Heart right ventricle (tissue), 16 donors: ENCODE measurements around the gene LRRN4. TPM values are rescaled to one million over a fixed set of nuclear protein-coding genes. Genes with fewer than 3 reads are reported as not detected.
"Not testable (repeated sequence)": the region's sequence is repeated elsewhere in the genome, so short reads cannot be mapped to it uniquely, and the experiment has no call there.

ENCODE experiments used
- ATAC-seq, 8 donors: fragments of 200-7000 bp; cut with Tn5 transposase; one replicate each; pipeline ENCODE4 v1.9.1; 2020; ENCODE audit warnings: mild to moderate bottlenecking in 8 of 8, moderate library complexity in 8 of 8, moderate number of reproducible peaks in 1 of 8
- DNase-seq, 2 donors: peaks; one replicate each; pipeline ENCODE4 v3.0.0-alpha.2; 2020
- H3K27ac ChIP-seq, 10 donors: fragments of 200-600 bp; sonication (generic) in 2 of 10; one replicate each; pipeline versions ENCODE4 v1.5.0 to v1.8.0; 2020 to 2022; ENCODE audit warnings: mild to moderate bottlenecking in 3 of 10
- H3K27me3 ChIP-seq, 7 donors: fragments of 200-600 bp; one replicate each; pipeline ENCODE4 v1.8.0; 2021 to 2022; ENCODE audit warnings: mild to moderate bottlenecking in 2 of 7
- H3K36me3 ChIP-seq, 9 donors: fragments of 200-600 bp; sonication (generic) in 1 of 9; one replicate each; pipeline versions ENCODE4 v1.5.0 to v1.8.0; 2020 to 2022; ENCODE audit warnings: mild to moderate bottlenecking in 2 of 9
- H3K4me1 ChIP-seq, 9 donors: fragments of 200-600 bp; sonication (generic) in 1 of 9; one replicate each; pipeline versions ENCODE4 v1.5.0 to v1.8.0; 2020 to 2022; ENCODE audit warnings: mild to moderate bottlenecking in 4 of 9
- H3K4me3 ChIP-seq, 10 donors: fragments of 200-600 bp; sonication (generic) in 2 of 10; one replicate each; pipeline versions ENCODE4 v1.5.0 to v1.8.0; 2020 to 2022; ENCODE audit warnings: mild to moderate bottlenecking in 7 of 10, moderate library complexity in 2 of 10
- H3K9me3 ChIP-seq, 11 donors: fragments of 200-600 bp in 10 of 11; sonication (generic) in 2 of 11; one replicate each; pipeline versions ENCODE4 v1.5.0 to v1.8.0; 2013 to 2022; ENCODE audit warnings: mild to moderate bottlenecking in 2 of 11, control low read depth in 1 of 11, moderate library complexity in 1 of 11
- WGBS, 2 donors: extraction: QIAGEN DNeasy Blood & Tissue Kit; methylation state at CpG; one replicate each; pipeline ENCODE4 v1.1.7; 2013; ENCODE audit warnings: inconsistent platforms in 1 of 2; 5-methylcytosine and 5-hydroxymethylcytosine counted together
- intact Hi-C, 10 donors: fragments of 100-400 bp; cut with DNase I; formaldehyde crosslinking; loops; one replicate each; pipeline versions ENCODE4 v1.11.1 to v1.14.2; 2022
- polyA plus RNA-seq, 2 donors: library from polyadenylated mRNA; stranded (reverse); fragments of 200-250 nt; gene quantifications; one replicate each; pipeline ENCODE4 v1.2.3, GENCODE V29; 2013
- total RNA-seq, 10 donors: library from RNA; stranded (reverse); fragmentation: NEBNext Ultra II Directional in 3 of 10; extraction: Animal tissue kit (Norgen Biotek cat#: 25700) in 3 of 10; gene quantifications; one replicate each; pipeline versions ENCODE4 v1.2.1 to v1.2.4, GENCODE V29; 2021 to 2023
- TF ChIP-seq, protein P1 (sequence below), 9 donors: fragments of 200-600 bp; sonication (generic) in 2 of 9; IDR thresholded peaks; one replicate each; pipeline versions ENCODE4 v1.5.0 to v1.8.0; 2021 to 2022; ENCODE audit warnings: antibody characterized with exemption in 9 of 9, mild to moderate bottlenecking in 5 of 9, moderate library complexity in 1 of 9
- donor health status: Arrhythmogenic right ventricular cardiomyopathy.
- donor health status: ischemic (EF 13 %, LVEDD 7.1; RV severe dilation, severe dysfunction).
- donor health status: healthy with polysubstance abuse.
- donor health status: DM: no; HTN: yes; CAD: no.
- donor health status: DM: no; HTN: no; CAD: no.
- donor health status: ischemic (EF 25% LVEDD 6.9; RV normal size, moderate dysfunction).
- donor health status: ischemic (EF 25% LVEDD 5.7; RV mildly dilated, moderate dysfunction).
- donor health status: healthy.
- donor health status: DM: yes; HTN: yes; CAD: no.
- donor health status: Ischemic cardiomyopathy.
- donor health status: ischemic (EF 35%, LVEDD 5.7; RV mildly dilated, moderate dysfunction).
- donor health status: nonischemic (EF 11% LVEDD 7.7; RV severe dilation, severe dysfunction).
- donor health status: DM: yes; HTN: yes; CAD: no.
- donor health status: PGD.
- donor health status: ischemic (EF 29% LVEDD 5.4; RV normal size, mild dysfunction).
- donor health status: nonischemic (EF 23%, LVEDD 6.1; RV moderate dilation, normal function).

The LRRN4 gene
- total and polyA plus RNA-seq, 12 donors: 0.11 to 1.1 (median 0.21) TPM; not detected in 4

DNA sequence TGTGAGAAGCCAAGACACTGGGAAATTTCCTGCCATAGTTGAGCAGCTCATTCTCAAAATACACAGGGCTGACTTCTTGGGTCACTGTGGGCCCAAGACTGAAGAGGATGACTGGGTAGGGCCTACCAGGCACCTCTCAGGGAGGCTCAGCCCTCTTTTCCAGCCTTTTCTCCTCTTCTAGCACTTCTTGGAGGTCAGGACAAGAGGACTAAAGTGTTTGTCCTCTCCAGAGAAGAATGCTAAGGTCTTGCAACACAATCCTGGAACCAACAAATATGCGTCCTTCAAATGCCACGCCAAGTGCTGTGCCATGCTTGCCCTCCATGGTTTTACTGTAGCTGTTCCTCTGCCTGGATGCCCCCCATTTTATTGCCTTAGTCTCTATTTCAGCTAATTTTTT lies 3.3 kb upstream of the LRRN4 start:
- 93 to 97% methylated on average over 2 of the region's 2 CpGs for WGBS, 2 donors
- Histone ChIP-seq H3K36me3 (no peaks in the 10 kb centered on the region), H3K9me3 (no peaks in the 10 kb centered on the region), H3K27ac (no peak overlapping the region), H3K4me1 (peaks cover 0 to 18% (median 12%) of the 10 kb centered on the region in 9 donors), H3K4me3 (no peak overlapping the region), H3K27me3 (peaks cover 0 to 39% (median 12%) of the 10 kb centered on the region in 7 donors)
- intact Hi-C loops: no loop called here
- ATAC-seq: no peak
- no peak for DNase-seq
- TF ChIP-seq, protein P1, sequence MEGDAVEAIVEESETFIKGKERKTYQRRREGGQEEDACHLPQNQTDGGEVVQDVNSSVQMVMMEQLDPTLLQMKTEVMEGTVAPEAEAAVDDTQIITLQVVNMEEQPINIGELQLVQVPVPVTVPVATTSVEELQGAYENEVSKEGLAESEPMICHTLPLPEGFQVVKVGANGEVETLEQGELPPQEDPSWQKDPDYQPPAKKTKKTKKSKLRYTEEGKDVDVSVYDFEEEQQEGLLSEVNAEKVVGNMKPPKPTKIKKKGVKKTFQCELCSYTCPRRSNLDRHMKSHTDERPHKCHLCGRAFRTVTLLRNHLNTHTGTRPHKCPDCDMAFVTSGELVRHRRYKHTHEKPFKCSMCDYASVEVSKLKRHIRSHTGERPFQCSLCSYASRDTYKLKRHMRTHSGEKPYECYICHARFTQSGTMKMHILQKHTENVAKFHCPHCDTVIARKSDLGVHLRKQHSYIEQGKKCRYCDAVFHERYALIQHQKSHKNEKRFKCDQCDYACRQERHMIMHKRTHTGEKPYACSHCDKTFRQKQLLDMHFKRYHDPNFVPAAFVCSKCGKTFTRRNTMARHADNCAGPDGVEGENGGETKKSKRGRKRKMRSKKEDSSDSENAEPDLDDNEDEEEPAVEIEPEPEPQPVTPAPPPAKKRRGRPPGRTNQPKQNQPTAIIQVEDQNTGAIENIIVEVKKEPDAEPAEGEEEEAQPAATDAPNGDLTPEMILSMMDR (IDR thresholded peaks at IDR 0.05): no peak

DNA sequence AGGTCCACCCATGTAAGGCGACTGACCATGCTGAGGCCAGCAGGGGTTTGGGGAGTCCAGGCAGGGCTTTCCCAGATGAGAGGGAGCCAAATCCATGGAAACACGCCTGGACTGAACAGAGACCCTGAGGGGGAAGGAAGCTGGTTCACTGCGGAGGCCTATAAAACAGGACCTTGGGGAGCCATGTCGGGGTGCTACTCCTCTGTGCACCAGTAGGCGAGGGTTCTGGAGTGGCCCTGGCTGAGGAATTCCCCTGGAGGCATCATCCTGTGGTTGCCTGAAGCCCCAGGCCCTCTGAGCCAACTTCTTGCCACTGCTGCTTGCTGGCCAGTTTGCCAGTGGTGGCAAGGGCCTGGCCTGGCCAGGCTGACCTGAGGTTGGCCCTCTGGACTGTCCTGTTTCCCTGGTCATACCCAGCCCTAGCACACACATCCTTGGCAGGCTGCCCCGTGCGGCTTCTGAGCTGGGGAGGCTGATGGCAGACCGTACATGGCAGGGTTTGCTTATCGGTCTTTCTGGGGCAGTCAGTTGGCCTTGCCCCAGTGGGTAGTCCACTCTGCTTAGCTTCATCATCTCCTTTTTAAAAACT lies 2.2 kb upstream of the LRRN4 start:
- Histone ChIP-seq H3K9me3 (no peaks in the 10 kb centered on the region), H3K4me3 (no peak overlapping the region), H3K27ac (no peak overlapping the region), H3K36me3 (no peaks in the 10 kb centered on the region), H3K4me1 (peaks cover 0 to 26% (median 17%) of the 10 kb centered on the region in 9 donors), H3K27me3 (peaks cover 0 to 50% (median 21%) of the 10 kb centered on the region in 7 donors)
- no peak for DNase-seq
- TF ChIP-seq, protein P1 (IDR thresholded peaks at IDR 0.05): no peak
- ATAC-seq: no peak
- 88 to 89% methylated on average over 9 of the region's 9 CpGs for WGBS, 2 donors
- intact Hi-C loops: no loop called here

DNA sequence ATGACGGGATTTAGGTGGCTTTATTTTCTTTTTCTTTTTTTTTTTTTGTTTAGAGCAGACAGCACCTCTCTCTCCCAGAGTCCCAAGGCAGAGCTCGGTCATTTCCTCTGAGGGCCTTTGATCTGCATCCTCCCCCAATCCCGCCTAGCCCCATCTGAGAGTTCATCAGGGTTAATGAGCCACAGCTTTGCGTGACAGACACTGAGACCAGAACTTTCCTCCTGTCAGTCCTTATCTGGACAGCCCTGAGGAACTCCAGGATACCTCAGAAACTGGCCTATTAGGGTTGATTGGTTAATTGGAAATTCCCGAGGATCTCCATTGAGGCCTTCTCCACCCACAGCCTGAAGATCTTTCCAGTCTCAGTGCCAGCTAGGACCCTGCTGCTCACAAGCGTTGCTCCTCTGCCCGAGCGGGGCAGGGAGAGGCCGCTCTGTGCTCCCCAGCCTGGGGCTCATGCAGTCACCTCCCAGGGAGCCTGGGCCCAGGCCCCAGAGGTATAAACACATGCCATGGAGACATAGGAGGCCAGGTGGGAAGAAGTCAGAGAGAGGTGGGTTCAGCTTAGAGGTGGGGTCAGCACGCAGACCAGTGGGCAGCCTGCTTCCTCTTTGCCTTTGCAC lies 1.4 kb upstream of the LRRN4 start:
- WGBS, 2 donors: 69 to 72% methylated on average over 10 of the region's 10 CpGs
- TF ChIP-seq, protein P1 (IDR thresholded peaks at IDR 0.05): no peak
- Histone ChIP-seq H3K36me3 (no peaks in the 10 kb centered on the region), H3K27me3 (peaks cover 0 to 57% (median 23%) of the 10 kb centered on the region in 7 donors), H3K4me1 (peaks cover 0 to 26% (median 17%) of the 10 kb centered on the region in 9 donors), H3K4me3 (no peak overlapping the region), H3K9me3 (no peaks in the 10 kb centered on the region), H3K27ac (no peak overlapping the region)
- intact Hi-C loops: no loop called here
- ATAC-seq: no peak
- DNase-seq: no peak

DNA sequence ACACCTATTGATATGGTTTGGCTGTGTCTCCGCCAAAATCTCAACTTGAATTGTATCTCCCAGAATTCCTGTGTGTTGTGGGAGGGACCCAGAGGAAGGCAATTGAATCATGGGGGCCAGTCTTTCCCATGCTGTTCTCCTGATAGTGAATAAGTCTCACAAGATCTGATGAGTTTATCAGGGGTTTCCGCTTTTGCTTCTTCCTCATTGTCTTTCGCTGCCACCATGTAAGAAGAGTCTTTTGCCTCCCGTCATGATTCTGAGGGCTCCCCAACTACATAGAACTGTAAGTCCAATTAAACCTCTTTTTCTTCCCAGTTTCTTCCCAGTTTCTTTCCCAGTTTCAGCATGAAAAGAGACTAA lies 810 bp upstream of the LRRN4 start:
- DNase-seq, H3K36me3 ChIP-seq, intact Hi-C loops, H3K9me3 ChIP-seq, ATAC-seq, H3K27ac ChIP-seq, H3K4me3 ChIP-seq: not testable (repeated sequence)
- peaks cover 0 to 26% (median 17%) of the 10 kb centered on the region in 9 donors for H3K4me1 ChIP-seq
- H3K27me3 ChIP-seq: peaks cover 0 to 55% (median 20%) of the 10 kb centered on the region in 7 donors
- 45 to 55% methylated on average over 4 of the region's 4 CpGs for WGBS, 2 donors
